GM19452 (cell line): ENCODE results near the gene GORASP2.

Experiments used
- ATAC-seq: cut with Tn5 transposase; IDR thresholded peaks from one replicate; pipeline ENCODE4 v1.9.1; 2021; ENCODE audit not compliant: unreplicated experiment

GORASP2 gene

DNA sequence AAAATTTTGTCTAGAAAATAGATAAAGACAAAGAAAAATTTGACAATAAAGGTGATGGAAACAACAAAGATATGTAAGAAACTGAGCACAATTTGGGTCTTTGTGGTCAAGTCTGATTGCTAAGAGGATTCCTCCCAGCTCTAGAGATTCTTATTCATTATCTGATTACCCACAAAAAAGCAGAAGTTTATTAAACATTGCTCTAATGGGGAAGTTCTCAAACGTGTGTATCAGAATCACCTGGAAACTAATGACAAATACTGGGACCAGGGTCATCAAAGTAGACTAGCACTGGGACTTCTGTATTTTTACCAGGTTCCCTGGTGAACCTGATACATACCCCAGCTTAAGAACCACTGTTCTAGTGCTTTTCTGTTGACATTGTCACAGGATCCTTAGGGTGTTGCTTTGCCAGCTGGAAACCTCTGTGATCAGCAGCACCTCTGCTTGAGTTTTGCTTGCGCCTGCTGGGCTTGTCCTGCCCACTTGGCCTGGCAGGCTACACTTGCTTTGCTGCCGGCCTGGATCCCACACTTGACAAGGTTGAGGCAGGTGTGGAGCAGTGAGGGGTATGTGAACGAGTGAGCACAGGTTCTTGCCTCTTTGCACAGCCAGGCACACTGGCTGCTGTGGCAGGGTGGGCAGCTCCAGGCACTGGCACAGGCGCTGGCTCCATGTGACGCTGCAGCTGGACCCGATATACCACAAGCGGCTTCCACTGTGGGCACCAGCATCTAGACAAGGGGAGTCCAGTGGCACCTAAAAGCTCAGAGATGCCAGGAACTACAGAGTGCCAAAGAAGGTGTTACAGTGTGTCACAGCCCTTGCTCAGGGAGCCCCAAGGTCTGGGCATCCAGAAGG lies 6.2 kb upstream of the GORASP2 start:
- ATAC-seq, result no peak

DNA sequence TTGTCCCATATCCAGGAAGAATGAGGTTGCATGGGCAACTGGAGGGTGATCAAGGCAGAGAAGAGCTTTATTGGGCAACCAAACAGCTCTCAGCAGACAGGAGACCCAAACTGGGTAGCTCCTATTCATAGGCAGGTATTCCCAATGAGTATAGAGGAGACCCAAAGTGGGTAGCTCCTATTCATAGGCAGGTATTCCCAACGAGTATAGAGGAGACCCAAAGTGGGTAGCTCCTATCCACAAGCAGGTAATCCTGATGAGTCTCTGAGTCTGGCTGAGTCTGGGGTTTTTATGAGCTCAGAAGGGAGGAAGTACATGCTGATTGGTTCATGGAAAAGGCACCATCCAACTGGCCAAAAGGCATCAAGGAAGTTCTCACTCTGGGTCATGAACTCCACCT lies 5.3 kb upstream of the GORASP2 start:
- ATAC-seq, result no peak

DNA sequence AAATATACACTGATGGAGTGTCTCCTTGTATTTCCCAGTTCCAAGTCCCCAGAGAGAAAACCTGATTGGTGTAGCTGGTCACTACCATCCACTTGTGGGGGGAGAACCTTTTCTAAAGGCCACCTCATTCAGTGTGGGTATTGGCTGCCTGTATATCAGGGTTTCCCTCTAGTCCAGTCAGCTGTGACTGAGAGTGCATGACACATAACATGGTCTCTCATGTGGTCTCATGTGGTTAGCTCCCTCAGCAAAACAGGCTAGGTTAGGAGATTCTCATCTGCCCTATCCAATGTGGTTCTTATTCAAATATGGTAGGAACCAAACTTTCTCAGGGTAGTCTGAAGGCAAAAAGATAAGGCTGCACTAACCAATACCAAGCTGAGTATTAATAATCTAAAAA lies 4.1 kb upstream of the GORASP2 start:
- ATAC-seq, result no peak

DNA sequence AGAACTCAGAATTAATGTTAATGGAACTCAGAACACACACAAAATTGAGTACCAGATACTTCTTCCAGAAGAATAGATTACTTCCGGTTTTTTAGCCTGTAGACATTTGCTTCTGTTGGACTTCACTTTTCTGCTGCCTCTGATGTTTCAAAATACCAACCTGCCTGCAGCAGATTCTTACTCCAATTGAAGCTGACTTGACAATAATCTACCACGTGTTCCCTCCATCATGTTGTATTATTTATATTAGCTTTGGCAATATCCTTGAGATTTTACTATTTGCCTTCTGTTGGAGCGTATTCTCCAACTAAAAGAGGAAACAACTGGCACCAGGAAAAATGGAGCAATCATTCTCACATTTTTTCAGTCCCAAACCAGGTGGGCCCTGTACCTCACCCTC lies 3.1 kb upstream of the GORASP2 start:
- no peak for ATAC-seq

DNA sequence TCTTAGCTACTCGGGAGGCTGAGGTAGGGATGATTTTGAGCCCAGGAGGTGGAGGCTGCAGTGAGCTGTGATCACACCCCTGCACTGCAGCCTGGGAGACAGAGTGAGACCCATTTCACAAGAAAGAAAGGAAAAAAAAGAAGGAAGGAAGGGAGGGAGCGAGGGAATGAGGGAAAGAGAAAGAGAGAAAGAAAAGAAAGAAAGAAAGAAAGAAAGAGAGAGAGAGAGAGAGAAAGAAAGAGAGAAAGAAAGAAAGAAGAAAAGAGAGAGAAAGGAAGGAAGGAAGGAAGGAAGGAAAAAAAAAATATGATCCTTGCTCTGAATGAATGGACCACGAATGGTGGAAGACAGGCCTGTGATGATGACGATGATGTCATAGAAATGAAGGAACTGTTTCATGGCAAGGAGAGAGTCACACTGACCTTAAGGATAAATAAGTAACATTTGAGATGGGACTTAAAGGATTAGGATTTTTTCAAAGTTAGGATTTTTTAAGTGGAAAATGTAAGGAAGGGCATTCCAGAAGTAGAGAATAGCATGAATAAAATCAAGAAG lies 2.2 kb upstream of the GORASP2 start:
- no peak for ATAC-seq

DNA sequence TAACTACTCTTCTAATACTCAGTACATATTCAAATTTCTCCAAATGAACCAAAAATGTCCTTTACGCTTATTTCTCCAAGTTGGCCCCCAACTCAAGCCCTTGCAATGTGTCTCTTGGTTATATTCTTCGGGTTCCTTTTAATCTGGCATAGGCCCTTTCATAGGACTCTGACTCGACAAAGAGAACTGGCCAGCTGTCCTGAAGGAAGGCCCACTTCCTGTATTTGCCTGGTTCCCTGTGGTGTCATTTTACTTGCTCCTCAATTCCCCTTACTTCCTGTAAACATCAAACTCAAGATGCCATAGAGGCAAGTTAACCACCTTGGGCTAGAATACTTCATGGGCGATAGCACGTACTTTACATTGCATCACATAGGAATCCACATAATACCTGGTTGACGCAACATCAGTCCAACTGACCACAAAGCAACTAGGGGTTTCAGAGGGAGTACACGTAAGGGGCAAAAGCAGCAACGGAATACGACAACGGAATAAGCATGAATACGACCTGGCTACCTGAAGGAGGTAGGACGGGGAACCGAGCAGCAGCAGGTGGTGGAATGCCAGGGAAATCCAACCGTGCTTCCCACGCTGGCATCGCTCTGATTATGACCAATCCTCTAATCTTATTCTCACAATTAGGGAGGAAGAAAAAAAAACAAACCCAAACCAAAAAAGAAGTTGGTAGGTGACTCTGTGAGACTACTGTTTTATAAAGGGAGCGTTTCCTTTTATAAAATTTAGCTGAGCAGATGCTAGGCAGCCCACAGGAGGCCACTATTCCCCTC lies 823 bp upstream of the GORASP2 start:
- ATAC-seq, result no peak

DNA sequence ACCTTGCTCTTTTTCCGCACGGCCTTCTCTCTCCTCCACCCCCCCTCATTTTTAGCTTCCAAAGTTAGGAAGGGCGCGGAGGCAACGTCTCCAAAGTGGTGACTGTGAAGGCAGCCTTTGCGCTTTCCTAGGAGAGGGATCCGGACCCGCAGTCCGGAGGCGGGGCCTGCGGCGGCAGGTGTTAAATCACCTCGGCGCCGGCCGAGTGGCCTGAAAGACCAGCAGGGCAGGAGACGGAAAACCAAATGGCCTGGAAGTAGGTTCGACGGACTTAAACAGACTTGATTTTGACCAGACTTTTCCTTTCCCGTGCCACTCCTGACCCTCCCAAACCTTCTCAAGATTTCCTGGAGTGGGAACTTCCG lies 615 bp downstream of the GORASP2 start:
- peak; percentile 7 for ATAC-seq

DNA sequence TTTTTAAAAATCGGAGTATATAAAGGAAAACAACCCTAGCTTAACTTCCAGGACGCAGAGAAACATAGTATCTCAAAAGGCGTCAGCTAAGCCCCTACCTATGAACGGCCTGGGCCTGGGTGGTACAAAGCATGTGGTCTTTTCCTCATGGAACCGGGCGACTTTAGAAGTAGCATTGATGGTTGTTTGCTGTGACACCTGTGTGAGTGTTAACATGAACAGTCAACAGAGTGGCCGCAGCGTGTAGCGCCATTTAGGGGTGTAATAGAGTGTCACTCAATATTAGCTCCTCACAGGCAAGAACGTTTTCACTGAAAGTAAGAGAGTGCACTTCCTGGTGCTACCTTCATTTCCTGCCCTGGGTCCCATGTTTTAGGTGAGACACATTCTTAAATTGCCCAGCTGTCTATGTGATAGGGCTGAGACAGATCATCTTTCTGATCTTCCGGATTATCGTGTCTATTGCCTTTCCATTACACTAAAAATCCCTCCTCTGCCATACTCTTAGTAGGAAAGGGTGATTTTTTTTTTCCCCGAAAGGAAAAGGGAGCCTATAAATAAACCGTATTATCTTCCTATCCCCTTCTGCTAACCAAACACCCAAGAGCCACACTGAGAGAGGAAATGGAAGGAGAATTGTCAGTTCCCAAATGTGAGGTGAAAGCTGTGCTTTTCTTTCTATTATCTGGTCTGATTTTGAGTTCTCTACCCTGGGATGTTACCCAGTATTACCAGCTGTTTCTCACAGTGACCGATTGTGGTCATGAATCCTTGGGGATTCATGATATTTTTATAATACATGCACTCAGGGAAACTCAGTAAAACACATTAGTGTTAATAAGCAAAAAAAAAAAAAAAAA lies 1.3 kb downstream of the GORASP2 start:
- peak; percentile 37 for ATAC-seq

DNA sequence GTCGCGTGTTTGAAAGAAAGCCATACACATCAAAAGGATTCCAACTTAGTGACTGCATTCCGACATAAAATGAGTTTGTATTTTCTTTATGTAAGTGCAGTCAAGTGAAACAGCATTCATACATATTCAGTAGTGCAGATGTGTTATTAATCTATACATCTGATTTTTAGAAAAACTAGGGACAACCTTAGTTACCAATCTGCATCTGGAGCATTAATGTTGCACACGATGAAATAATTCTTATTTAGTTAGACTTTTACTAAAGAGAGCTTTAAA lies 1.9 kb downstream of the GORASP2 start:
- ATAC-seq, result no peak

DNA sequence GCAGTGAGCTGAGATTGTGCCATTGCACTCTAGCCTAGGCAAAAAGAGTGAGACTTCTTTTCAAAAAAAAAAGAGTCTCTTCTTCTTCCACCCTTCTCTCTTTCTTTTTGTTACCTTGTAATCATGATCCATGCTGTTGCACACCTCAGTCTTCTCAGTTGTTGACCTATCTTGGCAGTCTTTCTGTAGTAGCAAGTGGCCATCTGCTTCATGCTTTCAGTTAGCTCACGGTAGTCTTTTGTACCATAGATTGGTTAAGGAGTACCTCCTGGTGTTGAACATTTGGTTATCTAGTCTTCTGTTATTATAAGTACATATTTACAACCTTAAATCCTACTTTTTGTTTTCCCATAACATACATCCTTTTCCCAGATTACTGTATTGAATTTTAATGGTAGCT lies 3.1 kb downstream of the GORASP2 start:
- no peak for ATAC-seq

DNA sequence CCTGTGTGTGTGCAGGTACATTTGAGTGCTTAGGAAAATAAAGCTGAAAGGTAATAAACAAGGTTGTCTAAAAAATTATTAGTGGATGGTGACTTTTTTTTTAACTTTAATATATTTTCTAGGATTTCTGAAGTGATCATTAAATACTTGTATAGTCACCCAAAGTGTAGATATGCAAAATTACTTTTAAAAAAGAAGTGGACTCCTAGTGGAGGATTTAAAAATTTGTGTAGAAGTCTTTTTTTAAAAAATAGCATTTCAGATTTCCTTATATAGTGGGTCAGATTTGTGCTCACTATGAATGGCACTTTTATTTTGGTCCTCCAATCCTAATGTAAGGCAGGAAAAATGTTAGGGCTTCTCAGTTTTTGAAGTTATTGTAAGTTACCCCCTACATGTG lies 3.9 kb downstream of the GORASP2 start:
- ATAC-seq, result no peak

DNA sequence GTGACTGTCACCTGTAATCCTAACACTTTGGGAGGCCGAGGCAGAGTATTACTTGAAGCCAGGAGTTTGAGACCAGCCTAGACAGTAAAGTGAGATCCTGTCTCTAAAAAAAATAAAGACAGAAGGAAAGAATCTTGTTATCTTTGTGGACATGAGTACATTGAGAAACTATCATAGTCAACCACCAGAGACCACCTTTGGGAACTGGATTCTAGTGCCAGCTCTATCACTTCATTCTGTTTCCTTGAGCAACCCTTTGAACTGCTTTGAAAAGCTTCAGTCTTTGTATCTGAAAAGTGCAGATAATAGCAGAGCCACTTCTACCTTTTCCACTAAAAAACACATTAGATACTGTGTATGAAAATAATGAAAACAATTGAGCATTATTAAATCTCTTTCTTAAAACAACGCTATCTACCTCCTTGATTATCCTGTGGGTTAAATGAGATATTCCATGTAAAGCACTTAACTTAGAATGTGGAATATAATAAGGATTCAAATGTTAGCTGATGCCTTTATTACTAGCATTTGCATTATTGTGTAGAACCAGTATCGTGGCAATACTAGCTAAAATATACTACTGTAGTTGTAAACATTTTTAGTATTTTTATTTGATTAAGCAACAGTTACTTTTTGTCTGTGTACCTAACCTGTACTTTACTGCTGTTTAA lies 8.8 kb downstream of the GORASP2 start:
- ATAC-seq, result no peak

DNA sequence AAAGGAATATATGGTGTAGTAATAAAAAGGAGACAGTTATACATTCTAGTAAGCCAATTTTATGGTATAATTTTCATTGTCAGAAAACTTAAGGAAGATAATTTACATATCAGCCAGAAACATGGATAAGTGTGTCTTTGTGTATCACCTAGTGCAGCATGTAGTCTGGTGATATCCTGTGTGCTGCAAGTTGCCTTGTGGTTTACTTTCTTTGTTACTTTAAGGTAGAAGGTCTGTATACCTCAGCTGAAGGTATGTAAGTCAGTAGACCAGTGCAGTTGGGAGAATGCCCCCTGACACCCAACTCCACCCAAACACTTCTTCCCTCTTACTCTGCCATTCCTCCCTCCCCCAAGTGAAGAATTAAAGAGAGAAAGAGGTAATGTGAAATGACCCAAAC lies 11.0 kb downstream of the GORASP2 start:
- ATAC-seq, result no peak

DNA sequence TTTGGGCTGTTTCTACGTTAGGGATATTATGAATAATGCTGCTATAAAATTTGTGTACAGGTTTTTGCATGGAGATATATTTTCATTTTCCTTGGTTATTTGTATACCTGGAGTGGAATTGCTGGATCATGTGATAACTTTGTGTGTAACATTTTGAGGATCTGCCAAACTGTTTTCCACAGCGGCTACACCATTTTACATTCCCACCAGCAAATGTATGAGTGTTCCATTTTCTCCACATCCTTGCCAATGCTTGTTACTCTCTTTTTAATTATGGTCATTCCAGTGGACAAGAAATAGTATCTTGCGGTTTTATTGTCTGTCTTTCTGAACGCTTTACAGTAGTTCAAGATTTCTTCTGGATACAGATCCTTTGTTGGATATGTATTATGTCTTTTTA lies 13.6 kb downstream of the GORASP2 start:
- ATAC-seq, result no peak

DNA sequence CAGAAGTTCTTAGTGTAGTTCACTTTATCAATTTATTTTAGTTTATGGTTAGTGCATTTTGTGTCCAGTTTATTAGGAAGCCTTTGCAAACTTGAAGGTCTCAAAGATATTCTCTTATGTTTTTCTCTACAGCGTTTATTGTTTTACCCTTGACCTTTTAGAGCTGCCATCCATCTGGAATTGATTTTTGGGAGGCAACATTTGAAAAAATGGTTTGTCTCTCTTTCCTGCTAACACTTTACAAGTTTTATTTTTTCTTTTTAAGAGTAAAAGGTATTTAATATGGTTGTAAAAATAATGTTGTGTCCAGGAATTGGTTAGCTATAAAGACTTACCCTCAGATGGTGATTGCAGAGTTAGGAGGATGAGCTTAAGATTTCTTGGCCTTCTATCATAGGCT lies 14.0 kb downstream of the GORASP2 start:
- no peak for ATAC-seq

DNA sequence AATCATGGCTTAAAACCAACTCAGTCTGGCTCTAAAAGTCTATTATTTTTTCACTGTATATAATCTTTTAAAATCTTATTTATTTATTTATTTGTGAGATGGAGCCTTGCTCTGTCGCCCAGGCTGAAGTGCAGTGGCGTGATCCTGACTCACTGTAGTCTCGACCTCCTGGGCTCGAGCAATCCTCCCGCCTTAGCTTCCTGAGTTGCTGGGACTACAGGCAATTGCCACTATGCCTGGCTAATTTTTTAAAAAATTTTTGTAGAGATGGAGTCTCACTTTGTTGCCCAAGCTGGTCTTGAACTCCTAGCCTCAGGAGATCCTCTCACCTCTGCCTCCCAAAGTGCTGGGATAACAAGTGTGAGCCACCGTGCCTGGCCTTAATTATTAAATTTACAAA lies 14.5 kb downstream of the GORASP2 start:
- no peak for ATAC-seq

DNA sequence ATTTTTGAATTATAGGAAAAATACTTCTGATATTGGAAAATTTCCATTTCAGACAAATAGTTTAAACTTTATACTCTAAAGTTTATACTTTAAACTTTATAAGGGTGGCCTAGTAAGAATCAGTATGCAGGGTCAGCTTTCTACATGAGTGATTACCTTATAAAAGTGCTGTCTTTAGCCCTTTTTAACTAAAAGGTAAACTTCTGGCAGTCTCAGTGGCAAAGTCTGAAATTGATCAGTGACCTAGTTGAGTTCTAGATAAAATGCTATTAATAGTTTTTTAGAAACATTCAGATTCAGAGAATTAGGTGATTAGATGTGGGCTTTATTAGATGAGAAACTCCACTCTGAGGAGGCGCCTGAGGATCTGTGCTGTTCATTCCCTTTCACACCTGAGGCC lies 15.5 kb downstream of the GORASP2 start:
- ATAC-seq, result no peak

DNA sequence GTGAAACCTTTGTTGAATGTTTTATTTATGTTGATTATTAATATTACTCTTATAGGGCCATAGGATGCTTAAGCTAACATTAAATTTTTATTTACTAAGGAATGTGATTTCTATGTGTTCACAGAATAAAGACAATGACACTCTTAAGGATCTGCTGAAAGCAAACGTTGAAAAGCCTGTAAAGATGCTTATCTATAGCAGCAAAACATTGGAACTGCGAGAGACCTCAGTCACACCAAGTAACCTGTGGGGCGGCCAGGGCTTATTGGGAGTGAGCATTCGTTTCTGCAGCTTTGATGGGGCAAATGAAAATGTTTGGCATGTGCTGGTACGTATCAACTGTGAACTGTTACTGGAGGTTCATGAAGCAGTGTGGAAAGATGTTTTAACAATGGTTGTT lies 20.4 kb downstream of the GORASP2 start:
- ATAC-seq, result no peak

DNA sequence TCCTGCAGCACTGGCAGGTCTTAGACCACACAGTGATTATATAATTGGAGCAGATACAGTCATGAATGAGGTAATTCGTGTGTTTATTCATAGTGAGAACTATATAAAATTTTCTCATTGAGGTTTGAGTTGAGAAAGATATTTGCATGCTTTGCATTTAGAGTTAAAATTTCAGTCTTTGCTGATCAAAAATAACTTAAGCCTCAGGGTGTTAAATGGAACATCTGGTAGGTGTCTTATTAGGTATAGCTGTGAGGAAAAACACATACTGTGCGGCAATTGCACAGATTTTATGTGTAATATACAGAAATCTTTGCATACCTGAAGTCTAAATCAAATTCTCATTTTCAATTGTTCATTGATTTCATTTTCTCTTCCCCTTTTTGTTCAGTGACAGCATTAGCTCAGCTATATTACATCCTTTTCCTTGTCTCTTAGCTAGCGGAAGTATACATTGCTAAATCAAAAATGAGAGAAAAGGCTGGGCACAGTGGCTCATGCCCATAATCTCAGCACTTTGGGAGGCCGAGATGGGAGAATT lies 21.2 kb downstream of the GORASP2 start:
- ATAC-seq, result peak; percentile 86

DNA sequence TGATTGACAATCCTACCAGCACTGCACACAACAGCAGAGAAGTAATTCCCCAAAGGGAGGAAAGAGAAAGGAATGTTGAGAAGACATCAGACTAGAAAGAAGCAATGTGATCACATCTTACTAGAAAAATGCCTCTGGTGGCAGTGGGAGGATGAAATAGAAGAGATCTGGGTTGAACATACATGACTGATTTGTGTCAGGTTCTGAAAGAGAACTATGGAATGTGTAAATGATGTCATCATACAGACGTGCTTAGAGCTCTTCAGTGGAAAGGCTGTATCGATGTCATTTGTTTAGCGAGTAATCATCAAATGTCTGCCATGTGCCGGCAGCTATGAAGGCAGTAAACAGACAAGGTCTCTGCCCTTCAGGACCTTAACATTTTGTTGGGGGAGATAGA lies 24.9 kb downstream of the GORASP2 start:
- no peak for ATAC-seq

DNA sequence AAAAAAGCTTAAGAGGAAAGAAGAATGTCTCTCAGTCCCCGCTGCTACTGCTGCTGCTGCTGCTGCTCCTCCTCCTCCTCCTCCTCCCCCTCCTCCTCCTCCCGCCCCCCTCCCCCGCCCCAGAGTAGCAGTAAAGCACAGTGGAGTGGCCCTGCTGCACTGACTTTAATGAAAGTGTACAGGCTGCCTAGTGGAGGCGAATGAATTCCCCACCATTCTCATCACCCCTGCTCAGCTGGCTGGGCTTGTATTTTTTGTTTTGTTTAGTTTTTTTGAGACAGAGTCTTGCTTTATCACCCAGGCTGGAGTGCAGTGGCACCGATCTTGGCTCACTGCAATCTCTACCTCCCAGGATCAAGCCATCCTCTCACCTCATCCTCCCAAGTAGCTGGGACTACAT lies 34.3 kb downstream of the GORASP2 start:
- no peak for ATAC-seq
